HL-60 (cell line): Measurements from ENCODE around the gene BET1.

Source experiments
- DNase-seq, 2 experiments: peaks; one replicate each; pipeline ENCODE4 v3.0.0-alpha.2; 2010 to 2020; ENCODE audit warnings: low read depth in 1 of 2, low spot score in 1 of 2
- H3K27ac ChIP-seq: fragments of 250-450 bp; sonication (Bioruptor Pico); replicated peaks from 2 replicates; pipeline ENCODE4 v1.5.1; 2020; ENCODE audit warnings: mild to moderate bottlenecking, moderate library complexity
- H3K27me3 ChIP-seq: fragments of 250-450 bp; sonication (Bioruptor Pico); 2 replicates; pipeline ENCODE4 v1.5.1; 2021; ENCODE audit warnings: mild to moderate bottlenecking, moderate library complexity; ENCODE audit not compliant: insufficient read depth, poor library complexity, severe bottlenecking
- H3K4me3 ChIP-seq: replicated peaks from 2 replicates; pipeline ENCODE4 v1.5.1; 2011; ENCODE audit warnings: mild to moderate bottlenecking, control low read depth, low read length; ENCODE audit not compliant: insufficient read depth
- GABPA ChIP-seq: IDR thresholded peaks from 2 replicates; pipeline ENCODE4 v1.6.1; 2012; ENCODE audit warnings: low read depth
- POLR2AphosphoS5 ChIP-seq: IDR thresholded peaks from 2 replicates; pipeline ENCODE4 v1.6.1; 2012; ENCODE audit warnings: low read depth
- SPI1 ChIP-seq: IDR thresholded peaks from 2 replicates; pipeline ENCODE4 v1.6.1; 2012; ENCODE audit warnings: low read depth, mild to moderate bottlenecking, borderline replicate concordance
- TF ChIP-seq, protein P1 (sequence below): IDR thresholded peaks from 2 replicates; pipeline ENCODE4 v1.6.1; 2012; ENCODE audit warnings: low read depth; ENCODE audit not compliant: insufficient replicate concordance
- TF ChIP-seq, protein P2 (sequence below): IDR thresholded peaks from one replicate; pipeline ENCODE4 v1.5.1; 2011; ENCODE audit warnings: low read length, control low read depth, inconsistent platforms; ENCODE audit not compliant: insufficient read depth

The BET1 gene

GRCh38 chr7:93948106-93948505, 56.0 kb downstream of the BET1 start:
- H3K27me3 ChIP-seq = peaks cover 2% of the 10 kb centered on the region
- TF ChIP-seq GABPA = no peak
- TF ChIP-seq, protein P1, sequence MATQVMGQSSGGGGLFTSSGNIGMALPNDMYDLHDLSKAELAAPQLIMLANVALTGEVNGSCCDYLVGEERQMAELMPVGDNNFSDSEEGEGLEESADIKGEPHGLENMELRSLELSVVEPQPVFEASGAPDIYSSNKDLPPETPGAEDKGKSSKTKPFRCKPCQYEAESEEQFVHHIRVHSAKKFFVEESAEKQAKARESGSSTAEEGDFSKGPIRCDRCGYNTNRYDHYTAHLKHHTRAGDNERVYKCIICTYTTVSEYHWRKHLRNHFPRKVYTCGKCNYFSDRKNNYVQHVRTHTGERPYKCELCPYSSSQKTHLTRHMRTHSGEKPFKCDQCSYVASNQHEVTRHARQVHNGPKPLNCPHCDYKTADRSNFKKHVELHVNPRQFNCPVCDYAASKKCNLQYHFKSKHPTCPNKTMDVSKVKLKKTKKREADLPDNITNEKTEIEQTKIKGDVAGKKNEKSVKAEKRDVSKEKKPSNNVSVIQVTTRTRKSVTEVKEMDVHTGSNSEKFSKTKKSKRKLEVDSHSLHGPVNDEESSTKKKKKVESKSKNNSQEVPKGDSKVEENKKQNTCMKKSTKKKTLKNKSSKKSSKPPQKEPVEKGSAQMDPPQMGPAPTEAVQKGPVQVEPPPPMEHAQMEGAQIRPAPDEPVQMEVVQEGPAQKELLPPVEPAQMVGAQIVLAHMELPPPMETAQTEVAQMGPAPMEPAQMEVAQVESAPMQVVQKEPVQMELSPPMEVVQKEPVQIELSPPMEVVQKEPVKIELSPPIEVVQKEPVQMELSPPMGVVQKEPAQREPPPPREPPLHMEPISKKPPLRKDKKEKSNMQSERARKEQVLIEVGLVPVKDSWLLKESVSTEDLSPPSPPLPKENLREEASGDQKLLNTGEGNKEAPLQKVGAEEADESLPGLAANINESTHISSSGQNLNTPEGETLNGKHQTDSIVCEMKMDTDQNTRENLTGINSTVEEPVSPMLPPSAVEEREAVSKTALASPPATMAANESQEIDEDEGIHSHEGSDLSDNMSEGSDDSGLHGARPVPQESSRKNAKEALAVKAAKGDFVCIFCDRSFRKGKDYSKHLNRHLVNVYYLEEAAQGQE = no peak
- no peak for TF ChIP-seq SPI1
- H3K4me3 ChIP-seq = no peak overlapping the region
- no peak overlapping the region for H3K27ac ChIP-seq
- no peak for DNase-seq

- H3K4me3 ChIP-seq = no peak overlapping the region
- no peak overlapping the region for H3K27ac ChIP-seq
- H3K27me3 ChIP-seq = peaks cover 2% of the 10 kb centered on the region
- TF ChIP-seq, protein P2, sequence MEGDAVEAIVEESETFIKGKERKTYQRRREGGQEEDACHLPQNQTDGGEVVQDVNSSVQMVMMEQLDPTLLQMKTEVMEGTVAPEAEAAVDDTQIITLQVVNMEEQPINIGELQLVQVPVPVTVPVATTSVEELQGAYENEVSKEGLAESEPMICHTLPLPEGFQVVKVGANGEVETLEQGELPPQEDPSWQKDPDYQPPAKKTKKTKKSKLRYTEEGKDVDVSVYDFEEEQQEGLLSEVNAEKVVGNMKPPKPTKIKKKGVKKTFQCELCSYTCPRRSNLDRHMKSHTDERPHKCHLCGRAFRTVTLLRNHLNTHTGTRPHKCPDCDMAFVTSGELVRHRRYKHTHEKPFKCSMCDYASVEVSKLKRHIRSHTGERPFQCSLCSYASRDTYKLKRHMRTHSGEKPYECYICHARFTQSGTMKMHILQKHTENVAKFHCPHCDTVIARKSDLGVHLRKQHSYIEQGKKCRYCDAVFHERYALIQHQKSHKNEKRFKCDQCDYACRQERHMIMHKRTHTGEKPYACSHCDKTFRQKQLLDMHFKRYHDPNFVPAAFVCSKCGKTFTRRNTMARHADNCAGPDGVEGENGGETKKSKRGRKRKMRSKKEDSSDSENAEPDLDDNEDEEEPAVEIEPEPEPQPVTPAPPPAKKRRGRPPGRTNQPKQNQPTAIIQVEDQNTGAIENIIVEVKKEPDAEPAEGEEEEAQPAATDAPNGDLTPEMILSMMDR = no peak
- TF ChIP-seq SPI1 = no peak
- no peak for TF ChIP-seq GABPA
- TF ChIP-seq POLR2AphosphoS5 = no peak
- TF ChIP-seq, protein P1 = no peak
- DNase-seq = no peak
Observed at GRCh38 chr7:93945756-93946535, 58.2 kb downstream of the BET1 start.

DNA sequence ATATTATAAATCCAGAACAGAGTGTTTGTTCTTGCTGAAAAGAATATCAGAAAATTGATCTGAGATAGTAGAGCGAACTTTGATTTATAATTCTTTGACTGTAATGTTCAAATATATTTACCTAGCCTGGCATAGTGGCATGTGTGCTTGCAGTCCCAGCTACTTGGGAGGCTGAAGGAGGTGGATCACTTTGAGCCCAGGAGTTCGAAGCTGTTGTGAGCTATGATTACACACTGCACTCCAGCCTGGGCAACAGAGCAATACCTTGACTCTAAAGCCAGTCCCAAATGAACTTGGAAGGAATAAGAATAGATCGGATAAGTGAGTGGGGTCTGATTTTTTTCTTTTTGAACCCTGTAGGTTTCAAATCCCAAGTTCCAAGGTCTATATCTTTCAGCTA, 59.1 kb downstream of the BET1 start:
- peaks cover 2% of the 10 kb centered on the region for H3K27me3 ChIP-seq
- DNase-seq = no peak
- TF ChIP-seq, protein P1 = no peak
- no peak for TF ChIP-seq GABPA
- TF ChIP-seq POLR2AphosphoS5 = no peak
- TF ChIP-seq SPI1 = no peak
- TF ChIP-seq, protein P2 = no peak
- no peak overlapping the region for H3K27ac ChIP-seq
- H3K4me3 ChIP-seq = no peak overlapping the region
